OCI-LY3 (cell line): ENCODE results near the gene ZNF556.

Experiments used
- EZH2phosphoT487 ChIP-seq: fragments of 200-600 bp; shearing (Covaris generic); IDR thresholded peaks from 2 replicates; pipeline ENCODE4 v1.6.1; 2018; ENCODE audit warnings: antibody characterized with exemption, mixed run types, low read depth
- TF ChIP-seq, protein P1 (sequence below): fragments of 200-600, 300-600 bp; sonication (generic); IDR thresholded peaks from 2 replicates; pipeline ENCODE4 v1.5.1; 2014; ENCODE audit warnings: antibody characterized with exemption, low read length, low read depth

DNA sequence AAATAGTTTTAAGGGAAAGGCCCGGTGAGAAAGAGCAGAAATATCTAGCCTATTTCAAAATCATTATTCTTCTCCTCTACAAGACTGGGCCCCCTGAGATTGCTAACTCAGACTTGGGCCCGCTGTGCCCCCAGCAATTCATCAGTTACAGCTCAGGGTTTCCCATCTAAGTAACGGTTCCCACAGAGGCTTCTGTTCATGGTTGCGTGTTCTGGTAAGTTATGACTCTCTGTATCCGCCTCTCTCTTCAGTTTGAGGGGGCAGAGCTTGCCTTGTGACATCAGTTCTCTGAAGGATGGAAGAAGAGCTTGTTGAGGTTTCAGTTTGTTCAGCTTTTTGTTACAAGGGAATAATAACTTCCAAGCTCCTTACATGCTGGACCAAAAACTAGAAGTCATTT is 45.2 kb downstream of the ZNF556 start:
- TF ChIP-seq, protein P1, sequence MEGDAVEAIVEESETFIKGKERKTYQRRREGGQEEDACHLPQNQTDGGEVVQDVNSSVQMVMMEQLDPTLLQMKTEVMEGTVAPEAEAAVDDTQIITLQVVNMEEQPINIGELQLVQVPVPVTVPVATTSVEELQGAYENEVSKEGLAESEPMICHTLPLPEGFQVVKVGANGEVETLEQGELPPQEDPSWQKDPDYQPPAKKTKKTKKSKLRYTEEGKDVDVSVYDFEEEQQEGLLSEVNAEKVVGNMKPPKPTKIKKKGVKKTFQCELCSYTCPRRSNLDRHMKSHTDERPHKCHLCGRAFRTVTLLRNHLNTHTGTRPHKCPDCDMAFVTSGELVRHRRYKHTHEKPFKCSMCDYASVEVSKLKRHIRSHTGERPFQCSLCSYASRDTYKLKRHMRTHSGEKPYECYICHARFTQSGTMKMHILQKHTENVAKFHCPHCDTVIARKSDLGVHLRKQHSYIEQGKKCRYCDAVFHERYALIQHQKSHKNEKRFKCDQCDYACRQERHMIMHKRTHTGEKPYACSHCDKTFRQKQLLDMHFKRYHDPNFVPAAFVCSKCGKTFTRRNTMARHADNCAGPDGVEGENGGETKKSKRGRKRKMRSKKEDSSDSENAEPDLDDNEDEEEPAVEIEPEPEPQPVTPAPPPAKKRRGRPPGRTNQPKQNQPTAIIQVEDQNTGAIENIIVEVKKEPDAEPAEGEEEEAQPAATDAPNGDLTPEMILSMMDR, result no peak
- TF ChIP-seq EZH2phosphoT487, result no peak
